Glutamatergic neuron (in vitro differentiated cells): Measurements from ENCODE around the gene DDX10. TPM values are rescaled to one million over a fixed set of nuclear protein-coding genes. Genes with fewer than 3 reads are reported as not detected.

Experiments used
- DNase-seq: peaks from one replicate; pipeline ENCODE4 v3.0.0; 2022
- H3K27ac Mint-ChIP-seq: one replicate; pipeline ENCODE4 v1.8.0; 2020; ENCODE audit warnings: mild to moderate bottlenecking, mixed read lengths, inconsistent platforms; ENCODE audit not compliant: unreplicated experiment
- H3K27me3 Mint-ChIP-seq: one replicate; pipeline ENCODE4 v1.8.0; 2020; ENCODE audit warnings: mild to moderate bottlenecking, moderate library complexity, mixed read lengths, inconsistent platforms; ENCODE audit not compliant: unreplicated experiment
- H3K36me3 Mint-ChIP-seq: one replicate; pipeline ENCODE4 v1.8.0; 2020; ENCODE audit warnings: mild to moderate bottlenecking, mixed read lengths, inconsistent platforms; ENCODE audit not compliant: unreplicated experiment
- H3K4me1 Mint-ChIP-seq: one replicate; pipeline ENCODE4 v1.8.0; 2020; ENCODE audit warnings: mild to moderate bottlenecking, low read depth, mixed read lengths, inconsistent platforms; ENCODE audit not compliant: unreplicated experiment
- H3K4me3 Mint-ChIP-seq: one replicate; pipeline ENCODE4 v1.8.0; 2020; ENCODE audit warnings: mild to moderate bottlenecking, mixed read lengths, inconsistent platforms; ENCODE audit not compliant: unreplicated experiment
- H3K9me3 Mint-ChIP-seq: one replicate; pipeline ENCODE4 v1.8.0; 2020; ENCODE audit warnings: mild to moderate bottlenecking, moderate library complexity, mixed read lengths, inconsistent platforms; ENCODE audit not compliant: unreplicated experiment
- long read RNA-seq: library from polyadenylated mRNA; unstranded; transcript quantifications from one replicate; pipeline ENCODE4 v2.0.0, GENCODE V29; 2020; ENCODE audit not compliant: unreplicated experiment
- total RNA-seq: library from RNA; stranded (reverse); fragmentation: NEBNext Ultra II Directional; extraction: Animal tissue kit (Norgen Biotek cat#: 25700); gene quantifications from one replicate; pipeline ENCODE4 v1.2.1, GENCODE V29; 2021; ENCODE audit not compliant: unreplicated experiment
- TF ChIP-seq, protein P1 (sequence below): fragments of 200-600 bp; sonication (generic); IDR thresholded peaks from one replicate; pipeline ENCODE4 v1.5.0; 2021; ENCODE audit not compliant: partially characterized antibody, unreplicated experiment

Gene DDX10
- total RNA-seq, result 18.8 TPM
- long read RNA-seq, full-length matches to known transcripts, result 2 of 12 reads
- long read RNA-seq, partial matches to known transcripts, result 7 of 12 reads
- long read RNA-seq, other reads (novel, unspliced or antisense), result 3 of 12 reads

DNA sequence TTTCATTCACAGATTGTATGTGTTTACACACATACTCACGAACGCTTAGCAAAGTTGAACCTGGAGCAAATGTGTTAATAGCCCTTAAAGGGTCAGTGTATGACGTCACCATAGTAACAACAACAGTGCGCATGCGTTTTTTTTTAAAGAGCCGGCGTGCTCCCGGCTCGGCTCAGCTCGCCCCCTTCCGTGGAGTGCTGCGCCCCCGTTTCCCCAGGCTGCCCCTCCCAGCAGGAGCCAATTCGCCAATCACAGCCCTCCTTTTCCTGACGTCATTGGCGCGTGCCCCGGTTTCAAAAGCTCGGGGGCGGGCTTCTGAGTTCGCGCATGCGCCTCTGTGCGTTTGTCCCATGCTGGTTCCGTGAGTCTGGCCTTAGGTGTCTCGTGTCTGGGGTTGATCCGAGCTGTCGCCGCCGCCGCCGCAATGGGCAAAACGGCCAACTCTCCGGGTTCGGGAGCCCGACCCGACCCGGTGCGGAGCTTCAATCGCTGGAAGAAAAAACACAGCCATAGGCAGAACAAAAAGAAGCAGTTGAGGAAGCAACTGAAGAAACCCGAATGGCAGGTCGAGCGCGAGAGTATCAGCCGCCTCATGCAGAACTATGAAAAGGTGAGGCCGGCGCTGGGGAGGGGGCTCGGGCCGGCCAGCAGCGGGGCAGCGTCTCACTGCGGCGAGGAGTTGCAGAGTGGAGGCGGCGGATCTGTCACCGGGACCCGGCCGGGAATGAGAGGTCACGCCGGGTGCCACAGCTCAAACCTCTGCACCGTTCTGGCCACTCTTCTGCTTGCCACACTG, at the start of gene DDX10:
Gene DDX10, plus strand, starts transcription at position 340 of the 796 bp plus-strand sequence. Its CDS starts 85 bp downstream, at position 425.
- TF ChIP-seq, protein P1, sequence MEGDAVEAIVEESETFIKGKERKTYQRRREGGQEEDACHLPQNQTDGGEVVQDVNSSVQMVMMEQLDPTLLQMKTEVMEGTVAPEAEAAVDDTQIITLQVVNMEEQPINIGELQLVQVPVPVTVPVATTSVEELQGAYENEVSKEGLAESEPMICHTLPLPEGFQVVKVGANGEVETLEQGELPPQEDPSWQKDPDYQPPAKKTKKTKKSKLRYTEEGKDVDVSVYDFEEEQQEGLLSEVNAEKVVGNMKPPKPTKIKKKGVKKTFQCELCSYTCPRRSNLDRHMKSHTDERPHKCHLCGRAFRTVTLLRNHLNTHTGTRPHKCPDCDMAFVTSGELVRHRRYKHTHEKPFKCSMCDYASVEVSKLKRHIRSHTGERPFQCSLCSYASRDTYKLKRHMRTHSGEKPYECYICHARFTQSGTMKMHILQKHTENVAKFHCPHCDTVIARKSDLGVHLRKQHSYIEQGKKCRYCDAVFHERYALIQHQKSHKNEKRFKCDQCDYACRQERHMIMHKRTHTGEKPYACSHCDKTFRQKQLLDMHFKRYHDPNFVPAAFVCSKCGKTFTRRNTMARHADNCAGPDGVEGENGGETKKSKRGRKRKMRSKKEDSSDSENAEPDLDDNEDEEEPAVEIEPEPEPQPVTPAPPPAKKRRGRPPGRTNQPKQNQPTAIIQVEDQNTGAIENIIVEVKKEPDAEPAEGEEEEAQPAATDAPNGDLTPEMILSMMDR, result no peak
- H3K27me3 Mint-ChIP-seq, result peaks cover 4% of the 10 kb centered on the region
- peak; percentile 97 for DNase-seq
- peaks cover 7% of the 10 kb centered on the region for H3K9me3 Mint-ChIP-seq
- H3K27ac Mint-ChIP-seq, result peak within 1 kb of the TSS; percentile 91
- no peaks in the 10 kb centered on the region for H3K36me3 Mint-ChIP-seq
- peaks cover 8% of the 10 kb centered on the region for H3K4me1 Mint-ChIP-seq
- H3K4me3 Mint-ChIP-seq, result peak within 1 kb of the TSS; percentile 100

DNA sequence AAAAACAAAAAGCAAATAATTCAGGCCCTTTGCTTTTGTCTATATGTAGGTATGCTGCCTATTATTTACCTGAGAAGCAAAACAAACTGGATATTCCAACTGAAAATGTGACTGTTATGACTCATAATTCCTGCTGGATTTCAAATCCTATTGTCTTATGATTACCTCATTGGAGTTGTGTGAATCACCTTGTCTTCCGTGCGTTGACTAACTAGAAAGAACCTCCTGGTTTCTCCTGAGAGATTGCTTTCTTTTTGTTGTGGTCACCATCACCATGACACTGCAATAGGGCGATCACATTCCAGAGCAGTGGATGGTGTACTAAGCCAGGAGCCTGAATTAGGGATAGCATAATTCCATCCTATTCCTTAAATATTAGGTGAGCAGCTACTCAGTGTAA, 48.3 kb upstream of the DDX10 start:
- TF ChIP-seq, protein P1, result no peak
- Mint-ChIP-seq H3K36me3 (no peaks in the 10 kb centered on the region), H3K27me3 (no peaks in the 10 kb centered on the region), H3K9me3 (no peaks in the 10 kb centered on the region), H3K27ac (no peak overlapping the region), H3K4me1 (no peaks in the 10 kb centered on the region), H3K4me3 (no peak overlapping the region)
- DNase-seq, result no peak

DNA sequence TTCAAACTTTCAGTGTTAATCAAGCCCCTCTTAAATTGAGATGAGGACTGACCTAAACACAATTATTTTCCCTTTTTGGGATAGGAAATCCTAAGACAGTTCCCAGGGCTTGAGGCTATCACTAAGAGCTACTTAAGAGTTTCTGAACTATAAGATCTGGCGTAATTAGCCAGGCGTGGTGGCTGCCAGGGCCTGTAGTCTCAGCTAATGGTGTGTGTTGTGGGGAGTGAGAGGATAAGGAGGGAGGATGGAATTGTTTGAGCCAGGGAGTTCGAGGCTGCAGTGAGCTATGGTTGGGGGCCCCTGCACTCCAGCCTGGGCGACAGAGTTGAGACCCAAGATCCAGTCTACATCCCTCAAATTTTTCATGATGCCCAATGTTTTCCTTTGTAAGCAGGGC, 47.8 kb upstream of the DDX10 start:
- Mint-ChIP-seq H3K4me1 (no peaks in the 10 kb centered on the region), H3K9me3 (no peaks in the 10 kb centered on the region), H3K4me3 (no peak overlapping the region), H3K36me3 (no peaks in the 10 kb centered on the region), H3K27ac (no peak overlapping the region), H3K27me3 (no peaks in the 10 kb centered on the region)
- TF ChIP-seq, protein P1, result no peak
- no peak for DNase-seq

DNA sequence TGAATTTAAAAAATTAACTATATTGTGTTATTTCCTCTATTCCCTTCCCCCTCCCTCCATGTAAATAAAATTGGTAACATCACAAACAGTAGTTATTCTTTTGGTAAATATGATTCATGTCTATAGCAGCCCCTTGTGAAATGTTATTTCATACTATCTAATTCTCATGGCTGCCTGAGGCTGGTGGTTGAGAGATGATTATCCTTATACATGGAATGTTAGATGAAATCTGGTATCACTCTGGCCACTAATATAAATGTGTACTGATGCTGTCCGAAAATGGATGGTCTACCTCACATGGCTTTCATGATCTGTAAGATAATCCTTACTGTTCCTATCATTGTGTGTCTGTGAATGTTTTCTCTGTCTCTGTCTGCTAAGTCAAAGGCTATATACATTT, 46.3 kb upstream of the DDX10 start:
- DNase-seq, result no peak
- no peaks in the 10 kb centered on the region for H3K36me3 Mint-ChIP-seq
- no peaks in the 10 kb centered on the region for H3K9me3 Mint-ChIP-seq
- no peak overlapping the region for H3K4me3 Mint-ChIP-seq
- H3K4me1 Mint-ChIP-seq, result no peaks in the 10 kb centered on the region
- TF ChIP-seq, protein P1, result no peak
- H3K27ac Mint-ChIP-seq, result no peak overlapping the region
- H3K27me3 Mint-ChIP-seq, result no peaks in the 10 kb centered on the region
